HepG2 (cell line): ENCODE measurements around the gene LRRN2.

ENCODE experiments used
- ZNF766 ChIP-seq: sonication (generic); formaldehyde crosslinking; IDR thresholded peaks from 2 replicates; pipeline ENCODE4 v1.5.0; 2020; ENCODE audit warnings: missing genetic modification reagents, borderline replicate concordance
- ZZZ3 ChIP-seq: sonication (generic); formaldehyde crosslinking; IDR thresholded peaks from 2 replicates; pipeline ENCODE4 v1.4.0; 2020; ENCODE audit warnings: missing genetic modification reagents, mild to moderate bottlenecking, borderline replicate concordance
- TF ChIP-seq, protein P1 (sequence below): IDR thresholded peaks from 2 replicates; pipeline ENCODE4 v1.6.1; 2016

GRCh38 chr1:204648576-204648975, 37.0 kb downstream of the LRRN2 start:
- TF ChIP-seq, protein P1, sequence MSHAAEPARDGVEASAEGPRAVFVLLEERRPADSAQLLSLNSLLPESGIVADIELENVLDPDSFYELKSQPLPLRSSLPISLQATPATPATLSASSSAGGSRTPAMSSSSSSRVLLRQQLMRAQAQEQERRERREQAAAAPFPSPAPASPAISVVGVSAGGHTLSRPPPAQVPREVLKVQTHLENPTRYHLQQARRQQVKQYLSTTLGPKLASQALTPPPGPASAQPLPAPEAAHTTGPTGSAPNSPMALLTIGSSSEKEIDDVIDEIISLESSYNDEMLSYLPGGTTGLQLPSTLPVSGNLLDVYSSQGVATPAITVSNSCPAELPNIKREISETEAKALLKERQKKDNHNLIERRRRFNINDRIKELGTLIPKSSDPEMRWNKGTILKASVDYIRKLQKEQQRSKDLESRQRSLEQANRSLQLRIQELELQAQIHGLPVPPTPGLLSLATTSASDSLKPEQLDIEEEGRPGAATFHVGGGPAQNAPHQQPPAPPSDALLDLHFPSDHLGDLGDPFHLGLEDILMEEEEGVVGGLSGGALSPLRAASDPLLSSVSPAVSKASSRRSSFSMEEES (CRISPR knock-in tag), result no peak
- TF ChIP-seq ZNF766 (CRISPR knock-in tag), result no peak
- no peak for TF ChIP-seq ZZZ3 (CRISPR knock-in tag)
